ENCODE results near the gene SLC1A5.

DNA sequence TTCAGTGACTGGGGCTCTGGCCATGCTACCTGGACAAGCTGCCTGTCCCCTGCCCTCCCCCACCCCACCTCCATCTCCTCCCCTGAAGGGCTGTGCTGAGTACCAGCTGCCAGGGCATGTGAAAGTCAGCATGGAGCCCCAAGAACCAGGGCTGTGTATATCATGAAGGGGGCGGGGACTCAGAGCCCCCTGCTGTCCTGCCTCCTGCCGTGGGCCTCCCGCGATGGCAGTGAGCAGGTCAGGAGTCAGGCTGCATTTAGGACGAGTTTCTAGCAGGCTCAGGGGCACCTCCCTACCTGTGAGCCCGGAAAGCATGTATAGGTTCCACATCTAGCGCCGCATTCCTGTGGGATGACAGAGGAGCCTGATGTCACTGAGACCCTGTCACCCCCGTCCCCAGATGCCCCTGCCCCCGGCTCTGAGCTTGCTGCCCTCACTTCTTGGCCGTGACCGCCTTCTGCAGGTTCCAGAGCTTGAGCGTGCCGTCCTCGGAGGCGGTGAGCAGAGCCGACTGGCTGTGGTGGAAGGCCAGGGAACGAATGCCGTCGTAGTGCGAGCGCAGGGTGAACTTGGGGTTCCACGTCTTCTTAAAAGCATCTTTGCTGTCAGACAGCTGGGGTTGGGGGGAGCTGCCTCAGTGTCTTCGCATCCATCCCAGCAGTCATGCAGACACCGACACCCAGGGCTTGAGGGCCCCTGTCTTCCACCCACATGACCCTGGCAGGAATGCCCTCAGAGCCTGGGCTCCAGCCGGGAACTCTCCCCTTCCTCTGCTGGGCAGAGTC lies 63.2 kb downstream of the SLC1A5 start:
- TF ChIP-seq, protein P1, sequence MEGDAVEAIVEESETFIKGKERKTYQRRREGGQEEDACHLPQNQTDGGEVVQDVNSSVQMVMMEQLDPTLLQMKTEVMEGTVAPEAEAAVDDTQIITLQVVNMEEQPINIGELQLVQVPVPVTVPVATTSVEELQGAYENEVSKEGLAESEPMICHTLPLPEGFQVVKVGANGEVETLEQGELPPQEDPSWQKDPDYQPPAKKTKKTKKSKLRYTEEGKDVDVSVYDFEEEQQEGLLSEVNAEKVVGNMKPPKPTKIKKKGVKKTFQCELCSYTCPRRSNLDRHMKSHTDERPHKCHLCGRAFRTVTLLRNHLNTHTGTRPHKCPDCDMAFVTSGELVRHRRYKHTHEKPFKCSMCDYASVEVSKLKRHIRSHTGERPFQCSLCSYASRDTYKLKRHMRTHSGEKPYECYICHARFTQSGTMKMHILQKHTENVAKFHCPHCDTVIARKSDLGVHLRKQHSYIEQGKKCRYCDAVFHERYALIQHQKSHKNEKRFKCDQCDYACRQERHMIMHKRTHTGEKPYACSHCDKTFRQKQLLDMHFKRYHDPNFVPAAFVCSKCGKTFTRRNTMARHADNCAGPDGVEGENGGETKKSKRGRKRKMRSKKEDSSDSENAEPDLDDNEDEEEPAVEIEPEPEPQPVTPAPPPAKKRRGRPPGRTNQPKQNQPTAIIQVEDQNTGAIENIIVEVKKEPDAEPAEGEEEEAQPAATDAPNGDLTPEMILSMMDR (IDR thresholded peaks at IDR 0.05), result no peak
- TF ChIP-seq POLR2A (IDR thresholded peaks at IDR 0.05) (no peak), POLR2AphosphoS5 (IDR thresholded peaks at IDR 0.05) (no peak)
